HG02970 (cell line): ENCODE results near the gene RDH13.
"Not testable (repeated sequence)": the region's sequence is repeated elsewhere in the genome, so short reads cannot be mapped to it uniquely, and the experiment has no call there.

ENCODE experiments used
- ATAC-seq: cut with Tn5 transposase; IDR thresholded peaks from one replicate; pipeline ENCODE4 v1.9.1; 2021; ENCODE audit warnings: mild to moderate bottlenecking, moderate library complexity, moderate number of reproducible peaks; ENCODE audit not compliant: unreplicated experiment, low FRiP score

Gene RDH13

DNA sequence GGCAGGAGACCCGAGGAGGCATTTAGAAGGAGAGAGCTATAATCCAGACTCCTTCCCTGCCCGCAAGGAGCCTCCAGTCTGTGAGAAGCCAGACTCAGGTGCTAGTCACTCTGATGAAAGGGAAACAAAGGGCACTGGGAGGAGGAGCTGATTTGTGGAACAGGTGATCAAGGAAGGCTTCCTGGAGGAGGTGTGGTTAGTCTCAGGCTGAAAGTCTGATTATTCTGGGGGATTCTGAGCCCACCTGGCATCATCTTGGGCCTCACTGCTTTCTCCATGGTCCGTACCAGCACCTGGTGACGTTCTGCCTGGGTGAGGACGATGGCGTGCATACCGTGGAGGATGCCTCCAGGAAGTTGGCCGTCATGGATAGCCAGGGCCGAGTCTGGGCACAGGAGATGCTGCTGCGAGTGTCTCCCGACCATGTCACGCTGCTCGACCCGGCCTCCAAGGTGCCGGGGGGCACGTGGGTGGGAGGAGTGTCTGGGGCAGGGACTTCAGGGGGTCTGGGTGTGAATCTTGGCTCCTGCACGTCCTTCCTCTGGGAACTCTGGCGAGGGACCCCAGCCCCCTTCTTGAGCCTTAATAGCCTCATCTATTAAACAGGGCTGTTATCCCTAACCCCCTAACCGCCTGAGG is 16.6 kb upstream of the RDH13 start:
- no peak for ATAC-seq

DNA sequence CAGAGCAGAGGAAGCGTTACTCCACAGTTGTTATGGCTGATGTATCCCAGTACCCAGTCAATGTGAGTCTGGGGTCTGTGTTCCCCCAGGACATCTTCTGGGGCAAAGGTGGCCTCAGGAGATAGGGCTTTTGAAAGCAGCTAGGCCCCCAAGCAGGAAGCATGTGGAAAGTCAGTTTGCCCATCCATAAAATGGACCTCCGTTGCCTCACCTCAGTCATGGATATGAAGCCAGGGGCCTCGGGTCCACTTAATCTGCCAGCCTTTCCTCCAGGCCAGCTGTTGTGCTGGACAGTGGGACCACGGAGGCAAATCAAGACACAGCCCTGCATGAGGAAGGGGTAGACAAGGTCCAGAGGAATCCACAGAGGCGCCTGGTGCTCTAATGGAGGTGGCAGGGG is 16.0 kb upstream of the RDH13 start:
- ATAC-seq: no peak

DNA sequence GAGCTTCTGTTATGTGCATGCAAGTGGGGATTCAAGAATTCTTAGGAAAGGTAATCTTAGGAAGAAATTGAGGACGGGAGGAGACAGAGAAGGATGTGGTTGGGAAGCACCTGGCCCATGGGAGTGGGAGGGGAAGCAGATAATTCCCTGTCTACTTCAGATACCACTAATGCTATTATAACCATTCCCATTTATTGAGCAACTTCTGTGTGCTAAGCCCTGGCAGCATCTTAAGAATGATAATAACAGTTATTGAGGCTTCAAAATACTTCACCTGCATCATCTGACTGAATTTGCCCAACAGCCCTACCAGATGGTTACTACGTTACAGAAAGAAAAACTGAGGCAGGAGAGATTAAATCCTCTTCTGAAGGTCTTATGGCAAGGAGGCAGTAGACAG is 14.2 kb upstream of the RDH13 start:
- no peak for ATAC-seq

DNA sequence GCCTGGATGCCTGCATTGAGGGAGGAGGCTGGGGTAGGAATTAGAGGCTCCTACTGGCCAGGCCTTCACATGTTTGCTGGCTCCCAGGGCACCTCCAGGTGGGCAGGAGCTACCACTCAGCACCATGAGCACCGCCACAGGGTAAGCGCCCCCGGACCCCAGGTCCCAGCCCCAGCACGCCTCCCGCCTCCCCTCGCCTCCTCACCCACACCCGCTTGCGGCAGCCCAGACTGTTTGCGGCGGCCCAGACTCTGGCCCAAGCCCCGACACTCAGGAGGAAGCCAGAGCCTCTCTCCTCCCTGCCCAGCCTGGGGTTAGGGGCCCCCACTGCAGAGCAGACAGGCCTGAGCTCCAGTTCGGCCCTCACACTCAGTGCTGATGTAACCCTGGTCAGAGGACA is 13.4 kb upstream of the RDH13 start:
- ATAC-seq: no peak

DNA sequence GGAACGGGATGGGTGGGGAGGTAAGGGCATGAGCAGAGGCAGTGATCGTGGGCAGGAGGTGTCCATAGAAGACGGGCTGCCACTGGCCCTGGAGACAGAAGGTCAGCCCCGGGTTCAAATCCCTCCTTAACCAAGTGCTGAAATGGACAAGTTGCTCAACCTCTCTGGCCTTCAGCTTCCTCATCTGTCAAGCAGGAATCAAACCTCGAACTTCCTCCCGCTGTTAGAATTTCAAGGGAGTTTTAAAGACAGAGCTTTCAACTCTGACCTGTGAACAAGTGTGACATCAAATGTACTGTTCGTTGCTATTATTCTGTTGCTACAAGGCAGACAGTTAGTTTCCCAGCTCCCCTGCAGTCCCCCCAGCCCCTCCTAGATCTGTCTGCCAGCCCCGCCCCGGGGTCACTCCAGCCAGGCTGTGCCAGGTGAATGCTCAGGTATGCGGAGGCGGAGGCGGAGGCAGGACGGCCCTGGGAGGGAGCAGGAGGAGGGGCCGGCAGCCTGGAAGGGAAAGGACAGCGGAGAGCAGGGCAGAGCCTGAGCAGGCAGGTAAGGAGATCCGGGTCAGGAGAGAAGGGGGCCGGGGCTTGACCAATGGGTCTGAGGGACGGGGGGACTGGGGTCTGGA is 12.5 kb upstream of the RDH13 start, which contains the start of gene EPS8L1:
EPS8L1 (plus strand) TSS at position 499 of the 628 bp plus-strand sequence. CDS start 576 bp downstream, outside the sequence.
- ATAC-seq: no peak

DNA sequence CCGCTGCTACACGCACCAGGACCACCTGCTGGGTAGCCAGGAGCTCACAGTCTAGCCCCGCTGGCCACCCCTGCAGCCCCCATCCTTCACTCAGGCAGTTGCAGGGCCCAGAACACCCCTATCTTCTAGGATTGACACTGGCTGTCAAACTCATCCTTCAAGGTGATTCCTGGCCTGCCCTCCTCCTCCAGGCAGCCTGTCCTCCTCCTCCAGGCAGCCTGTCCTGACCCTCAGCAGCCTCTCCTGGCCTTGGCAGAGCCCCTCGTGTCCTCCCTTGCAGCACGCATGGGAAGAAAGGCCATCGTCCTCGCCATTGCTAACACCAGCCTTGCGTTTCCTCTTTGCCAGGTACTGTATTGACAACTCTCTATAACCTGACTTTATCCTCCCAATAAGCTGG is 9.0 kb upstream of the RDH13 start:
- ATAC-seq: no peak

DNA sequence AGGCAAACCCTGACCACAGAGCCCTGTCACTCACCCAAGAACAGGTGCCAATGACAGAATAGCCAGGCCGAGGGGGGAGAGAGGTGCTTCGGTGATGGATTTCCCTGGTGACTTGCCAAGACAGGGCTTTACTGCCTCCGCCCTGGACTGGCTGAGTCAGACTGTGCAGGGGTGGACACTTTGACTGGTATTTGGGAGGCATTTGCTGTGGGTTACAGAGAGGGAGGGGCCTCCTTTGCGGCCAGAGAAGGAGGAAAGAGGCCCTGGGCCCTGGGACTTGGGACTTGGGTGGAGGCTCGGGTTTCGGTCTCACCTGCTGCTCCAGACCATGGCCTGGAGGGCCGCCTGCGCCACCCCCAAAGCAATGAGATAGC is 8.2 kb upstream of the RDH13 start:
- no peak for ATAC-seq

DNA sequence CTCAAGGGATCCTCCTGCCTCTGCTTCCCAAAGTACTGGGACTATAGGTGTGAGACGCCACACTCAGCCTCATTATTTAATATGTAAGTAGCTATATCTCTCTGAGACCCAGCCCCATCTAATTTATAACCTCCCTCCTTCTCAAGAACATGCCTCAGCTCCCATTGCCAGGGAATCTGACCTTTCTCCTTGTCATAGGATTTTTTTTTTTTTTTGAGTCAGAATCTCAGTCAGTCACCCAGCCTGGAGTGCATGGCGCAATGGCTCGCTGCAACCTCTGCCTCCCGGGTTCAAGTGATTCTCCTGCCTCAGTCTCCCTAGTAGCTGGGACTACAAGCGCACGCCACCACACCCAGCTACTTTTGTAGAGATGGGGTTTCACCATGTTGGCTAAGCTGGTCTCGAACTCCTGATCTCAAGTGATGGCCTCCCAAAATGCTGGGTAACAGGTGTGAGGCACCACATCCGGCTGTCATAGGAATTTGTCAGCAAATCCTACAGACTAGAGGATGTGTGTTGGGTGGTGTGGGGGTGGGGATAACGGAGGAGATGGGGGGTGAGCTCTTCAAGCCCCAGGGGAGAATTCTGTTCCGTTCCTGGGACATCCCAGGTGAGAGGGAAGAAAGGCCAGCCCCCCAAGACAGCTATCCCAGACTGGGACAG is 7.6 kb upstream of the RDH13 start:
- no peak for ATAC-seq

DNA sequence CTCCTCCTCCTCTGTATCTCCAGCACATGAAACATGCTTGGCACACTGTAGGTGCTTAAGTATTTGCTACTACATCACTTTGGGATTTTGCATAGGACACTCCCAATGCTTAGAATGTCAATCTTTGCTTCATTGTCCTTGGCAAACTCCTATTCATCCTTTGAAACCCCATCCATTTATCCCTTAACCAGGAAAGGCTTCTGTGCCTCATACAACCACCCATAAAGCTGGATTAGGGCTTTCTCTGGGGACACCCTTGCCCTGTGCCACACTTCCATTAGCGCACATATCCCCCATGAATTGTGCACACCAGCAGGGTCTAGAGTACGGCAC is 6.9 kb upstream of the RDH13 start:
- no peak for ATAC-seq

DNA sequence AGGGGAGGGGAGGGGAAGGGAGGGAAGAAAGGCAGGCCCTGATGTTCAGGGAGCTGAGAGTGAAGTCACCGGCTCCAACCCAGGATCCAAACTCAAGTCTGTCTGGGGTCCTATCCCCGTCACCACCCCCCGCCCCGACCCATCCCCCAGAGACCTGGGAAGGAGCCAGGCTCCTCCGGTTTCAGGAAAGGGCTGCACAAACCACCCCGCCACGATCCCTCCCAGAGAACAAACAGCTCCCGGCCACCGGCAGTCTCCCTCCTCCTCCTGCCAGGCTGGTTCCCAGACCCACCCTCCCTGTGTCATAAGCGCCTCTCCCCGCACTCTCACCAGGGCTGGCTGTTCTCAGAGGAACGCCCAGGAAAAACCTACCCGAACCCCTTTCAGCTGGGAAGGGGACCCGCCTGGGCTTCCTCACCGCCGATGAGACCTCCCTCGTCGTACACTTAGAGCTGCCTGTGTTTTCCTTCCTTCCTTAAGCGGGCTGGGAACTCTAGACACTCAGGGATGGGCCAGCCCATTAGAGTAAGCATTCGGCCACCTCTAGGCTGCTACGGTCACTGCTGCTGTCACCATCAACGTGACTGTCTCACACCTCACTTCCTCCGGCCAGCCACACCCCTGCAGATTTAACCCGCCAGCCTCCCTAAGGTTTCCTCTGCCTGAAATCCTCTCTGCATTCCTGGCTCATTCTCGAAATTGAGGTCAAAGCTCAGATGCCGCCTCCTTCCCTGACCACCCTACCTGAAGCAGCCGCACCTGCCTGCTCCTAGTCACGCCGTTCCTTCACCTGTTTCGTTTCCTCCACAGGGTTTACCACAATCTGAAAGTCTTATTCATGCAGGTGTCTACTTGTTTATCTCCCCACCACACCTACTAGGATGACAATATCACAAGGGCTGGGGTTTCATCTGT is 6.3 kb upstream of the RDH13 start:
- no peak for ATAC-seq

DNA sequence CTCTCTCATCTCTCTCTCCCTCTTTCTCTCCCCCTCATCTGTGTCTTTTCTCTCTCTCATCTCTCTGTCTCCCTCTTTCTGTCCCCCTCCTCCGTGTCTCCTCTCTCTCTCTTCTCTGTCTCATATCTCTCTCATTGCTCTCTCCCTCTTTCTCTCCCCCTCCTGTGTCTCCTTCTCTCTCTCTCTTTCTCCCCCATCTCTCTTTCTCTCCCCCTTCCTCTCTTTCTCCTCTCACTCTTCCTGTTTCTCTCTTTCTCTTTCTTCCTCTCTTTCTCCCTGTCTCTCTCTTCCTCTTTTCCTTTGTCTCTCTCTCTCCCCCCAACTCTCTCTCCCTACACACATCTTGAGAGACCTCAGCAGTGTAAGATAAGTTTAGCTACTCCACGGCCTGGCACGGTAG is 4.9 kb upstream of the RDH13 start:
- ATAC-seq: no peak

DNA sequence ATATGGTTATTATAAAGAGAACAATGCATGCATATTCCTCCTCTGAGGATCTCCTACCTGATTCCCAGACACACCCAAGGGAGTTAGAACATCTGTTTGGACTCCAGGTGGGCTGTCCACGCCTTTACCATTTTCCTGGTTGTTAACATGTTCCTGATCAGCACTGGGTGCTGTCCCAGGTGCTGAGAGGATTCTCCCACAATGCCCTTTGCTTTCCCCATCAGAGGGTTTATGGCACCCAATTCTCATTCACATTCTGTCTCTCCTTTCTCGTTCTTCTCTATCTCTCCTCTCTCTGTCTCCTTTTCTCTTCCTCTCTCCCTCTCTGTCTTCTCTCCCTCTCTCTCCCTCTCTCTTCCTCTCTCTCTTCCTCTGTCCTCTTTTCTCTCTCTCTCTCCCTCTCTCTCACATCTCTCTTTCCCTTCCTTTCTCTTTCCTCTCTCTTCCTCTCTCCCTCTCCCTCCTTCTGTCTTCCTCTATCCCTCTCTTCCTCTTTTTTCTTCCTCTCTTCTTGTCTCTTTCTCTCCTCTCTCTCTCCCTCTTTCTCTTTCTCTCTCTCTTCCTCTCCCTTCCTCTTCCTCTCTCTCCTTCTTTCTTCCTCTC is 3.3 kb upstream of the RDH13 start:
- ATAC-seq: no peak

DNA sequence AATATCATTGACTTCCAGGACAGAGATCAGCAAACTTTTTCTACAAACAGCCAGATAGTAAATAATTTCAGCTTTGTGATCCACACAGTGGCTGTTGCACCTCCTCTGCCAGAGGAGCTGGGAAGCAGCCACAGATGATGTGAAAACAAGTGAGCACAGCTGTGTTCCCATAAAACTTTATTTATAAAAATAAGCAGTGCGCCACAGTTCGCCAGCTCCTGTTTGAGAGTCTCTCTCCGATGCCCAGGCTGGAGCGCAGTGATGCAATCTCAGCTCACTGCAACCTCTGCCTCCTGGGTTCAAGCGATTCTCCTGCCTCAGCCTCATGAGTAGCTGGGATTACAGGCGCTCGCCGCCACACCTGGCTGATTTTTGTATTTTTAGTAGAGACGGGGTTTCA is 2.6 kb upstream of the RDH13 start:
- not testable (repeated sequence) for ATAC-seq

DNA sequence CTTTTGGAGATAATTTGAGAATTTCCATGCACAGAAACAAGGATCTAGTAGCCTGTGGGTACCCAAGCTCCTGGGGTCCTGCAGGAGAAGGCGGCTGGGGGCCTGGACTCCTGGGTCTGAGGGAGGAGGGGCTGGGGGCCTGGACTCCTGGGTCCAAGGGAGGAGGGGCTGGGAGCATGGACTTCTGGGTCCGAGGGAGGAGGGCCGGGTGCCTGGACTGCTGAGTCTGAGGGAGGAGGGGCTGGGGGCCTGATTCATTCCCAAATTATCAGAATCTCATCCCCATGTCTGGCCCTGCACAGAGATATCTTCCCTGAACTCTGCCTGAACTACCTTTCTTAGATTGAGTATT is 520 bp upstream of the RDH13 start:
- ATAC-seq: no peak

DNA sequence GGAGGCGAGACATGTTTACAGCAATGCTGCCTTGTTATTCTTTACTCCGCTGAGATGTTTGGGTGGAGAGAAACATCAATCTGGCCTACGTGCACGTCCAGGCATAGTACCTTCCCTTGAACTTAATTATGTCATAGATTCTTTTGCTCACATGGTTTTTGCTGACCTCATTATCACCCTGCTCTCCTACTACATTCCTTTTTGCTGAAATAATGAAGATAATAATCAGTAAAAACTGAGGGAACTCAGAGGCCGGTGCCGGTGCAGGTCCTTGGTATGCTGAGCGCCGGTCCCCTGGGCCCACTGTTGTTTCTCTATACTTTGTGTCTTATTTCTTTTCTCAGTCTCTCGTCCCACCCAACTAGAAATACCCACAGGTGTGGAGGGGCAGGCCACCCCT is 2.7 kb downstream of the RDH13 start:
- ATAC-seq: not testable (repeated sequence)

DNA sequence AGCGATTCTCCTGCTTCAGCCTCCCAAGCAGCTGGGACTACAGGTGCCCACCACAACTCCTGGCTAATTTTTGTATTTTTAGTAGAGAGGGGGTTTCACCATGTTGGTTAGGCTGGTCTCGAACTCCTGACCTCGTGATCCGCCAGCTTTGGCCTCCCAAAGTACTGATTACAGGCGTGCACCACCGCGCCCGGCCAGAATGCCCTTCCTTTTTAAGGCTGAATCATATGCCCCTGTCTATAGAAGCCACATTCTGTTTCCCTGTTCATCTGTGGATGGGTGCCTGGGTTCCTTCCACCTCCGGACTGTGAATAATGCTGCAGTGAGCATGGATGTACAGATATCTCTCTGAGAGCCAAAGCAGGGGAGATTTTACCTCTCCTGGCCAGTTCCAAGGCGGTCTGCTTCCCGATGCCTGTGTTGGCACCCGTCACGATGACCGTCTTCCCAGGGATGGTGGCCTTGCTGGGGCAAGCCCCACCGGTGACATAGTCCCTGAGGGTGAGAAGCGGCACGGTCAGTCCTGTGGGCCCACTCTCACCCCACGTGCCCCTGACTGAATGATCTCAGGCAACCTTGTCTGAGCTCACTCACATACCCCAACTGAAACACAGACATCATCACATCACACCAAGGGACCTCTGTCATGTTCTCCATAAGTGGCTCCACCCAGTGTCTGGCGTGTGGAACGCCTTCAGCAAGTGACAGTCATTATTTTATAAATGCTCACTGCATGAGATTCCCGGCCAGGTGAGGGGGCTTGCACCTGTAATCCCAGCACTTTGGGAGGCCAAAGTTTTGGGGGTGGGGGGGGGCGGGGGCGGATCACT is 4.0 kb downstream of the RDH13 start:
- ATAC-seq: no peak

DNA sequence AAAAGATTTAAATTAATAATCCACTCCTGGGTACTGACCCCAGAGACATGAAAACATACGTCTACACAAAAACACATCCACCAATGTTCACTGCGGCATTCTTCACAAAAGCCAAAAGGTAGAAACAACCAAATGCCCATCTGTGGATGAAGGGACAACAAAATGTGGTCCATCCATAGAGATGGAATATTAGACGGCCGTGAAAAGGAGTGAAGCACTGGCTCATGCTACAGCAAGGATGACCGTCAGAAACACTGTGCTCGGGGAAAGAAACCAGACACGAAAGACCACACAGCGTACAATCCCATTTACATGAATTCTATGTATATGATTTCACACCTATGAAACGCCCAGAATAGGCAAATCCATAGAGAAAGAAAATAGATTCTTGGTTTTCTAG is 6.1 kb downstream of the RDH13 start:
- no peak for ATAC-seq

DNA sequence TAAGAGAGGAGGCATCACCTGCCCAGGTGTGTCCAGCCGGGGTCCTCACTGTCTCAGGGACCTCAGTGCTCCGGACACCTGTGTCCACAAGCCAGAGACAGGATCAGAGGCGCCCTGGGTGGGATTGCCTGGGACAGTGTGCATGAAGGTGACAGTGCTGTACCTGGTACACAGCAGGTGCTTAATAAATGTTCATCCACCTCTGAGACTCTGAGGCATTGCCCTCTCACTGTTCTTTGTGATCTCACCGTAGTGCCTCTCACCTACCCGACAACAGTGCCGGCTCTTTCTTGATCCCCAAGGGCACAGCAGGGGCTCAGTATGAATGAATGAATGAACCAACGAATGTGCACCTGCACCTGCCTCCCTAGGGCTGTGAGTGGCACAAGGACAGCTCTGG is 9.2 kb downstream of the RDH13 start:
- no peak for ATAC-seq

DNA sequence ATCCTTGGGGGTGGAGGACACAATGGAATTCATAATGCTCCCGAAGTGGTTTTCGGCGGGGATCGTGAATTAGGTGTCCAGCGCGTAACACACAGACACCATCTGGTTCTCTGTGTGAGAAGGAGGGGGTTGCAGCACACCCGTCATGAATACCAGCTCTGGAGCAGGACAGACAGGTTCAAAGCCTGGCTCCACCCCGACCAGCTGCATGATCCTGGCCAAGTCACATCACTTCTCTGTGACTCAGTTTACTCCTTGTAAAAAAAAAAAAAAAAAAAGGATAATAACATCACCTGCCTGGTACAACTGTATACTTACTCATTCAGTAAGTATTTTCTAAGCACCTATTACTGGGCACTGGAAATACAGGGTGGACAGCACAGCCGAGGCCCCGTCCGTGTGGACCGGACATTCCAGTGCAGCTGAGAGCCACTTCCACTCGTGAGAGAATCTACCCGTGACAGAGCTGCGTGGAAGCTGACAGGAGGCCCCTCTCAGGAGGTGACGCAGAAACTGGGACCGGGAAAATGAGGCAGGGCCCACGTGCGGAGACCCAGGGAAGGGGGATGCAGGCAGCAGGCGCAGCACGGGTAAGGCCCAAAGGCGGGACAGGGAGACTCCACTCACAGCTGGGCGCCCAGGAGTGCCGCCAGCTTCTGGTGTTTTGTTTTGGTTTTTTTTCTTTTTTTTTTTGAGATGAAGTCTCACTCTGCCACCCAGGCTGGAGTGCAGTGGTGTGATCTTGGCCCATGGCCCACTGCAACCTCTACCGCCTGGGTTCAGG is 12.0 kb downstream of the RDH13 start:
- no peak for ATAC-seq
